ENCODE data around the gene GREB1L.

GRCh38 chr18:21275645-21276044 lies 33.6 kb downstream of the GREB1L start:
- TF ChIP-seq CTCF (IDR thresholded peaks at IDR 0.05) (no peak), POLR2A (IDR thresholded peaks at IDR 0.05) (no peak)

All from right lobe of liver (tissue), 4 donors.